OCI-LY7 (cell line): Measurements from ENCODE around the gene ALG9. TPM values are rescaled to one million over a fixed set of nuclear protein-coding genes. Genes with fewer than 3 reads are reported as not detected.

Source experiments
- BruUV-seq: library from RNA; stranded (reverse); fragments of 400-500 nt; replicated peaks from 2 replicates; lab custom pipeline; 2021; lab: Mats Ljungman, UMichigan
- CTCF ChIA-PET: fragments of 300-600 bp; sonication (Branson Sonifier 250); formaldehyde crosslinking; loops from one replicate; lab custom pipeline; 2022; ENCODE audit warnings: antibody characterized with exemption; ENCODE audit not compliant: unreplicated experiment; lab: Charles Lee
- POLR2A ChIA-PET: fragments of 300-600 bp; sonication (Branson Sonifier 250); formaldehyde crosslinking; loops from one replicate; lab custom pipeline; 2022; ENCODE audit warnings: antibody characterized with exemption; lab: Charles Lee
- DNase-seq: peaks from one replicate; pipeline ENCODE4 v3.0.0-alpha.2; 2015; ENCODE audit warnings: low spot score
- H2AFZ ChIP-seq: fragments of 200-600 bp; sonication (generic), shearing (Covaris generic); 2 replicates; pipeline ENCODE4 v1.6.1; 2014; ENCODE audit warnings: mild to moderate bottlenecking, antibody characterized with exemption, low read length, moderate library complexity
- H3K27ac ChIP-seq: fragments of 200-600 bp; sonication (generic); 2 replicates; pipeline ENCODE4 v1.5.1; 2014; ENCODE audit warnings: mixed run types, low read depth, mild to moderate bottlenecking, moderate library complexity, low read length, inconsistent platforms; ENCODE audit not compliant: poor library complexity, severe bottlenecking
- H3K36me3 ChIP-seq: fragments of 200-600 bp; sonication (generic); 2 replicates; pipeline ENCODE4 v1.6.1; 2014; ENCODE audit warnings: mild to moderate bottlenecking, antibody characterized with exemption, low read length, moderate library complexity, mixed read lengths; ENCODE audit not compliant: insufficient read depth
- H3K4me1 ChIP-seq: fragments of 200-600 bp; sonication (generic); 2 replicates; pipeline ENCODE4 v1.5.1; 2014; ENCODE audit warnings: mild to moderate bottlenecking, low read length; ENCODE audit not compliant: insufficient read depth, poor library complexity, severe bottlenecking
- H3K4me2 ChIP-seq: fragments of 200-600 bp; sonication (generic); 2 replicates; pipeline ENCODE4 v1.6.1; 2014; ENCODE audit warnings: mild to moderate bottlenecking, low read length
- H3K4me3 ChIP-seq: fragments of 200-600 bp; sonication (generic); 2 replicates; pipeline ENCODE4 v1.5.1; 2014; ENCODE audit warnings: mild to moderate bottlenecking, low read depth, low read length; ENCODE audit not compliant: poor library complexity, severe bottlenecking
- H3K79me2 ChIP-seq: fragments of 200-600 bp; sonication (generic); 2 replicates; pipeline ENCODE4 v1.6.1; 2016; ENCODE audit warnings: low read depth, mild to moderate bottlenecking, low read length, moderate library complexity, mixed read lengths; ENCODE audit not compliant: insufficient read depth
- H3K9me2 ChIP-seq: fragments of 200-600 bp; sonication (generic); 2 replicates; pipeline ENCODE4 v1.6.1; 2016; ENCODE audit warnings: mild to moderate bottlenecking, low read length, mixed read lengths; ENCODE audit not compliant: insufficient read depth
- H3K9me3 ChIP-seq: fragments of 200-600 bp; sonication (generic); 2 replicates; pipeline ENCODE4 v1.6.1; 2014; ENCODE audit warnings: mild to moderate bottlenecking, mixed run types, low read length, mixed read lengths
- H4K20me1 ChIP-seq: fragments of 200-600 bp; sonication (generic); 2 replicates; pipeline ENCODE4 v1.6.1; 2014; ENCODE audit warnings: mild to moderate bottlenecking, antibody characterized with exemption, low read length, moderate library complexity, mixed read lengths; ENCODE audit not compliant: insufficient read depth
- CTCF ChIP-seq: fragments of 200-600 bp; sonication (generic); conservative IDR thresholded peaks from 2 replicates; pipeline ENCODE4 v1.5.1; 2014; ENCODE audit warnings: mild to moderate bottlenecking, antibody characterized with exemption, low read length, moderate library complexity, mixed read lengths
- EZH2phosphoT487 ChIP-seq: fragments of 200-600 bp; sonication (generic); IDR thresholded peaks from 2 replicates; pipeline ENCODE4 v1.6.1; 2018; ENCODE audit warnings: low read depth, borderline replicate concordance, mild to moderate bottlenecking, mixed run types, antibody characterized with exemption, low read length, moderate library complexity, mixed read lengths
- intact Hi-C: fragments of 100-400 bp; cut with micrococcal nuclease; formaldehyde crosslinking; loops from one replicate; pipeline ENCODE4 v1.10.0; 2022; ENCODE audit not compliant: unreplicated experiment
- total RNA-seq, 2 experiments: library from RNA; depleted of rRNA in 1 of 2; stranded (reverse); fragments of >200 nt in 1 of 2; shearing (Covaris generic) in 1 of 2; gene quantifications; 2 replicates each; pipeline ENCODE4 v1.2.3, GENCODE V29; 2014 to 2022

The ALG9 gene
- total RNA-seq, 2 experiments from 2014 or later, result 16.8 to 21.6 TPM

GRCh38 chr11:111762981-111763643 lies 108.3 kb downstream of the ALG9 start:
- Histone ChIP-seq H3K4me3 (no peak overlapping the region), H3K9me2 (no peaks in the 10 kb centered on the region), H3K79me2 (peaks cover 23% of the 10 kb centered on the region), H3K9me3 (no peaks in the 10 kb centered on the region), H3K36me3 (peaks cover 67% of the 10 kb centered on the region), H3K27ac (no peak overlapping the region), H4K20me1 (peaks cover 11% of the 10 kb centered on the region; the same call in 1 of the 2 replicates), H3K4me2 (no peak overlapping the region), H3K4me1 (peaks cover 17% of the 10 kb centered on the region), H2AFZ (no peak overlapping the region)
- DNase-seq, result no peak
- BruUV-seq, result no TSS peak
- intact Hi-C loops, result no loop called here
- TF ChIP-seq EZH2phosphoT487 (no peak), CTCF (peak; percentile 57; the same call in 1 of the 2 replicates)
- CTCF ChIA-PET, result interaction anchor here (1.3 to 2.8 kb wide), 2 partner anchors 14 to 159 kb away, joined by 4 to 9 read pairs; no protein-coding TSS in a partner anchor
- POLR2A ChIA-PET, result interaction anchor here (0.5 to 1.5 kb wide), 6 partner anchors 13 to 1994 kb away, joined by 3 to 8 read pairs (median 3); no protein-coding TSS in a partner anchor

- Histone ChIP-seq H4K20me1 (peaks cover 11% of the 10 kb centered on the region; the same call in 1 of the 2 replicates), H3K4me1 (peaks cover 17% of the 10 kb centered on the region), H3K27ac (no peak overlapping the region), H2AFZ (no peak overlapping the region), H3K9me2 (no peaks in the 10 kb centered on the region), H3K4me3 (no peak overlapping the region), H3K9me3 (no peaks in the 10 kb centered on the region), H3K4me2 (no peak overlapping the region), H3K36me3 (peaks cover 73% of the 10 kb centered on the region), H3K79me2 (peaks cover 23% of the 10 kb centered on the region)
- BruUV-seq, result no TSS peak
- TF ChIP-seq EZH2phosphoT487, result no peak
- no peak for TF ChIP-seq CTCF
- ChIA-PET POLR2A (interaction anchor here (0.7 to 1.5 kb wide), 4 partner anchors 10 to 199 kb away, joined by 3 to 8 read pairs (median 4); no protein-coding TSS in a partner anchor), CTCF (interaction anchor here (0.5 to 2.8 kb wide), 3 partner anchors 14 to 159 kb away, joined by 4 to 9 read pairs (median 5); no protein-coding TSS in a partner anchor)
- intact Hi-C loops, result no loop called here
- DNase-seq, result no peak
These were observed 108.9 kb downstream of the ALG9 start for GRCh38 chr11:111762526-111762925.
